ENCODE measurements around the gene KRTAP4-12.

GRCh38 chr17:41149652-41149985 lies 25.6 kb upstream of the KRTAP4-12 start, which contains the start of gene KRTAP4-5:
- TF ChIP-seq CTCF (optimal IDR thresholded peaks at IDR 0.05 in 1 of 3, IDR thresholded peaks at IDR 0.05 in 1 of 3, conservative IDR thresholded peaks at IDR 0.05 in 1 of 3; ENCODE audit: extremely low read depth in 1 of 3, insufficient read depth in 2 of 3, low read length in 3 of 3) (no peak), EZH2 (IDR thresholded peaks at IDR 0.05; ENCODE audit: low read length) (no peak)
